Measurements from ENCODE around the gene ZNF541.
A peak's percentile ranks its signal among the peaks of the same experiment; 100 is the strongest.

ZNF541 gene

DNA sequence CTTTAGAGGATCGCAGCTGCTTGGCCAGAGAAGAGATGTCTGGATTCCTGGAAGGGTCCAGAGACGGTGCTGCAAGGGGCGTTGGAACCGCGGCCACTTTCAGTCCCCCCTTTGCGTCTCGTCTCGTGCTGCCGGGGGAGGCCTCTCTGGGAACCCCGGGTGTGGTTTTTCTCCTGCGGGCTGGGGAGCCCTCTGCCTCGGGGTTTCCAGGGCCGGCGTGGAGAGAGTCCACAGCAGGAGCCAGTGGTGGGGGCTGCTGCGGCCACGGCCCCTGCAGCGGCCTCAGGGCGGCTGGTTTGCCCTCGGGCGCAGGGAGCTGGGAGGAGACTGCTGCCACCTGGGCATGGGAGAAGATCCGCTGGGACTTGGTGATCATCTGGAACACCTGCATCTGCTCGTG is 28.5 kb downstream of the ZNF541 start:
- DNase-seq (ENCODE audit: low read depth) = no peak

DNA sequence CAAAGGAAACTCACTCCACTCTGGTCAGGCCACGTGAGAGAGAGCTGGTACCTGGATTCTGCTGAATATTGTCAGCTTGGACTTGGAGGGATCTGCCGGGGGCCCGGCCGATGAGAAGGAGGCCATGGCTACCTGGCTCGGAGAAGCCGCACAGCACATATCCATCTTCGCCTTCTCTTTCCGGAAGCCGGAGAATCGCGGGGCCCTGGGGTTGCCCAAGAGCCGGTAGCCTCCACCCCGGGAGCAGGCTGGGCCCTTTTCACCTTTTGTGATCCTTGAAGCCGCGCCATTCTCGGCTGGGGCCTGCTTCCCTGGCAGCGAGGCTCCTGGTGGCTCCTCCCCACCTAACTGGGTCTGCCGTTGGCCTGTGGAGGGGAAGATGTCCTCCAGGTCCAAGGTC is 28.9 kb downstream of the ZNF541 start:
- no peak for DNase-seq (ENCODE audit: low read depth)

DNA sequence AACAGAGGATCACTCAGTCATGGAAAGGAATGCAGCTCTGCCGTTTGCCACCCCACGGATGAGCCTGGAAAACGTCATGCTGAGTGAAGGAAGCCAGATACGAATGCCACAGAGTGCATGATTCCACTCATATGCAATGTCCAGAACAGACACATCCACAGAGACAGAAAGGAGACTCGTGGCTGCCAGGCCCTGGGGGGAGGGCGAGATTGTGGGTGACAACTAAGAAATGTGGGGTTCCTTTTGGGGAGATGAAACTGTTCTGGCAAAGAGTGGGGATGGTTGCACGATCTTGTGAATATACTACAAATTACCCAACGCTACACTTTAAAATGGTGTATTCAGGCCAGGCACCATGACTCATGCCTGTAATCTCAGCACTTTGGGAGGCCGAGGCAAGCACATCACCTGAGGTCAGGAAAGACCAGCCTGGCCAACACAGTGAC is 30.9 kb downstream of the ZNF541 start:
- no peak for DNase-seq (ENCODE audit: low read depth)

DNA sequence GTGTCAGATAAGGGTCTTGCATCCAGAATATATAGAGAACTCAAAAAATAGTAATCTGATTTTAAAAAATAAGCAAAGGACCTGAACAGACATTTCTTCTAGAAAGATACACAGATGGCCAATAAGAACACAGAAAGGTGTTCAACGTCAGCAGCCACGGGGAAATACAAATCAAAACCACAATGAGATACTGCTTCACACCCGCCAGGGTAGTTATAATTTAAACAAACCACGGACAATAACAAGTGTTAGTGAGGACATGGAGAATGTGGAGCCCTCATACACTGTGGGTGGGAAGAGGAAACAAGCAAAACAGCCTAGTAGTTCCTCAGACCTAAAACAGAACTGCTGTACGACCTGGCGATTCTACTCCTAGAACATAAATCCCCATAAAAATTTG is 31.4 kb downstream of the ZNF541 start:
- DNase-seq (ENCODE audit: low read depth) = peak; percentile 17

DNA sequence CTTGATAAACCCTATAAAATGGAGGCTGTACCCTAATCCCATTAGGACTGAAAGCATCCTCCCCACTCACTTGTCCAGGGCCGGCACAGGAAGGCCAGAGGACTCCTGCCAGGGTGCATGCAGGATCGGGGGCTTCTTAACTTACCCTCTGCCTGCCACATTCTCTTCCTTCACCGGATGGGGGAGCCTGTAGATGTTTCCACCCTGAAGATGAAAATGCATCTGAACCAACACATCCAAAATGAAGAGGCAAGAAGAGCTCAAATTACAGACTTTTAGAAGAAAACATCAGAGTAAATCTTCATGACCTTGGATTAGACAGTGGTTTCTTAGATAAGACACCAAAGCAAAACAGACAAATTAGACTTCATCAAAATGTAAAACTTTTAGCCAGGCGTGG is 32.2 kb downstream of the ZNF541 start:
- DNase-seq (ENCODE audit: low read depth) = no peak

DNA sequence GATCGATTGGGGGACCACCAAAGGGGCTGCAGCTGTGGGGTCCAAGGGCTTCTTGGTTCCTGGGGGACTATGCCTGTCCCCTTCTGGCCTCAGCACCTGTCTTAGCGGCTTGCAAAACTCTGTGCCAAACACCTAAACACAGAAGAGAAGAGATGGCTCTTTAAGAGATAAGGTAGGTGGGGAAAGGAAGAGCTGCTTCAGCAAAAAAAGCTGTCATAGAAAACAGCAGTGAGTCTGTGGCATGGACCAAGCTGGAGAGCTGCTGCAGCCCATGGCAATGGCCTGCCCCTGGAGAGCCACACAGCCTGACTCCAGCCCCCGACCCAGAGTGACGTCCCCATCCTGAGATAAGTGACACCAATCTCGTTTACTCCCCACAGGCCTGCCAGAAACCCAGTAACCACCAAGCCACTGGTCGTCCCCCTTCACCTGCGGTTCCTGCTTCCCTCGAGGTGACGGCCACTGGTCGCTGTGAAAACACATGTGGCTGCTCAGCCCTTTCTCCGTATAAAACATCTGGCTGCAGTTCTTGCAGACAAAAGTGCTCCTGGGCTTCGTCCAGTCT is 33.1 kb downstream of the ZNF541 start:
- DNase-seq (ENCODE audit: low read depth) = no peak

DNA sequence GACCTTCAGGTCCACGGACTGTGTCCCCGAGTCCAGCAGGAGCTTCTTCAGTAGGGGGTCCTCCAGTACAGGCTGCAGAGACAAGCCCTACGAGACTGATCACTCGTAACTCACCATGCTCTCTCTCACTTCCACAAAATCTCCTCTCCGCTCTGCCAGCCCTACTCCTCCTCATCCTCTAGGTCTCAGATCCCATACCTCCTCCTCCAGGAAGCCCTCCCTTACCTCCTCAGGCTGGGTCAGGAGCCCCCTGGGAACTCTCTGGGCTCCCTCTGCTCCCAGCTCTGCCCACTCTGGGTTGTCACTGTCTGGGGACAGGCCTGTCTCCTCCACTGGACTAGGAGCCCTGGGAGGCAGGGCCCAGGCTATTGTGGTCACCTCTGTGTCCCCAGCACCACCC is 34.1 kb downstream of the ZNF541 start:
- DNase-seq (ENCODE audit: low read depth) = no peak

DNA sequence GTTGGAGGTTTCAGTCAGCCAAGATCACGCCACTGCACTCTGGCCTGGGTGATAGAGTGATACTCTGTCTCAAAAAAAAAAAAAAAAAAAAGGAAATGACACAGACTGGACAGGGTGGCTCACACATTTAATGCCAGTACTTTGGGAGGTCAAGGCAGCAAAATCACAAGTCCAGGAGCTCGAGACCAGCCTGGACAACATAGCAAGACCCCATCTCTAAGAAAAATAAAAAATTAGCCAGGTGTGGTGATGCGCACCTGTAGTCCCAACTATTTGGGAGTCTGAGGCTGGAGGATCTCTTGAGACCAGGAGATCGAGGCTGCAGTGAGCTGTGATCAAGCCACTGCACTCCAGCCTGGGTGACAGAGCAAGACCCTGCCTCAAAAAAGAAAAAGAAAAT is 35.5 kb downstream of the ZNF541 start:
- DNase-seq (ENCODE audit: low read depth) = no peak

DNA sequence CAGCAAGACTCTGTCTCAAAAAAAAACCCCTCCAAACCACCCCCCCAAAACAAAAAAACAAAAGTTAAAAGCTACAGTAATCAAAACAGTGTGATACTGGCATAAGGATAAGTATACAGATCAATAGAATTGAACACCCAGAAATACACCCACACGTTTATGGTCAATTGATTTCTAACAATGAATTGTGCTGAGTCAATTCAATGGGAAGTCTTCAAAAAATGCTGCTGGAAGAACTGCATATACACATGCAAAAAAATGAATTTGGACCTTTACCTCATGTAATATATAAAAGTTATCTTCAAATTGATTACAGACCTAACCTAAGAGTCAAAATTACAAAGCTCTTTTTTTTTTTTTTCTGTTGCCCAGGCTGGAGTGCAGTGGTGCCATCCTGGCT is 38.3 kb downstream of the ZNF541 start:
- DNase-seq (ENCODE audit: low read depth) = no peak

DNA sequence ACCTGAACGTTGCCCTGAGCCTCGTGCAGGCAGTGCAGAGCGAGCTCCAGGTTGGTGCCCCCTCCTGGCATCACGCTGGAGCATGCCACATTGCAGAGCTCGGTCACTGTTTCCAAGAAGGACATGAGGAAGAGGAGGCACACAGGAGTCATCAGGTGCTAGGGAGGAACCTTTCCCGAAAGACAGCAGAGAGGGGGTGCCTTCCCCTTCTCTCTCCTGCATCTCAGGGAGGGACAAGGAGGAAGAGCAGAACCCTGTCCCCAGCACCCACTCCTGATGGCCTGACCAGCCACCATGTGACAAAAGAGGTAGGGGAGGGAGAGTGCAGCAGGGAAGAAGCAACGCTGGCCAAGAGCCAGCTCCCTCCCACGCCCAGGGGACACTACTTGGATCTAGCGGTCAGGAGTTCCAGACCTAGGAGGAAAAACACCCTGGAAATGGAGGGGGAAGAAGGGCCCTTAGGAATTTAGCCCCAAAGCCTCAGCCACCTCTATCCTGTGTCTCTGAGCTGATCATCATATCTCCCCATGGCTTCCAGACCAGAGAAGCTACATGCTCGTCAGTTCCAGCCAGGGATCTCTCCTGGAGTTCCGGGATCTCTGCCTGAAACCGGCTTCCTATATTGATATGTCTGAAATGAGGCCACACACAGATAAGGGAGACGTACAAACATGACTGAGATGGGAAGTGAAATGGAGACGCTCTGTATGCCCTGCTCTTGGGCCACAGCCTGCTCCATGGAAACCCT is 41.1 kb downstream of the ZNF541 start:
- no peak for DNase-seq (ENCODE audit: low read depth)

DNA sequence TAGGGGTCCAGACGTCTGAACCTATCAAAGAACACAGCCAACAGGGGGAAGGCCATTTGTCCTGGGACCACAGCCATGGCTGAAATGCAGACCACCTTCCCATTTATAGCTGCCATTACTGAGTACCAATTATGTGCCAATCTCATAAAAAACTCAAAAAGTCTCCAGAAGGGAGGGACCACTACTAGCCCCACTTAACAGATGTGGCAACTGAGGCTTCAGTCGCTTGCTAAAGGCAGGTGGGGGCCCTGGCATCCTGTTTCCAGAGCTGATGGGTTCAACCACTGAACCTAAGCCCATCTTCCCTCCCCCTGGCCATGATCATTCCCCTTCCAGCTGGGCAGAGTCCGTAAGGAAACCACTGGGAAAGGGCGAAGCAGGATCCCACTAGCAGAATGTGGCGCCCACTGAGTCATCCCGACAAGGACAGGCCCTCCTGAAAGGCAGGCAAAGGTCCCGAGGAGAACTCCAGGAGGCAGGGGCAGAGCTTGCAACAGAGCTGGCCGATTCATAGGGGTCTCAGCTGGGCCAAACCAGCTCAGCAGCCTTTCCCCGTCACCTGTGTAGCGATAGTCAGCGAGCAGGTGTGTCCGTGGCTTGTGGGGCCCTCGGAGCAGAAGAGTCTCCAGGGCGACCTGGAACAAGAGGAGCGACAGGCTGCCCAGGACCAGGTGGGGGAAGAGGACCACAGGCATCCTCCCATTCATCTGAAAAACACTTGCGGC is 43.8 kb downstream of the ZNF541 start:
- no peak for DNase-seq (ENCODE audit: low read depth)

DNA sequence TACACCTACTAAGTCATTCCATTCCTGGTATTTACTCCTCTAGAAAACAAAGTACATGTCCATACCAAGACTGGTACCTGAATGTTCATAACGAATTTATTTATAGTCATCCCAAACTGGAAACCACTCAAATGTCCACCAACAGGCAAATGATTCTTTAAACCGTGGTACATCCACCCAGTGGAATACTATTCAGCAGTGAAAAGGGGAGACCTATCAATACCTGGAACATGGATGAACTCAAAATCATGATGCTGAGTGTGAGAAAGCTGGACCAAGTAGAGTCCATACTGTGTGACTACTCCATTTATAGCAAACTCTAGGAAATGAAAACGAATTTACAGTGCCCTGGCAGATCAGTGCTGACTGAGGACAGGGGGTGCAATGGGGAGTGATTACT is 46.1 kb downstream of the ZNF541 start:
- DNase-seq (ENCODE audit: low read depth) = no peak

DNA sequence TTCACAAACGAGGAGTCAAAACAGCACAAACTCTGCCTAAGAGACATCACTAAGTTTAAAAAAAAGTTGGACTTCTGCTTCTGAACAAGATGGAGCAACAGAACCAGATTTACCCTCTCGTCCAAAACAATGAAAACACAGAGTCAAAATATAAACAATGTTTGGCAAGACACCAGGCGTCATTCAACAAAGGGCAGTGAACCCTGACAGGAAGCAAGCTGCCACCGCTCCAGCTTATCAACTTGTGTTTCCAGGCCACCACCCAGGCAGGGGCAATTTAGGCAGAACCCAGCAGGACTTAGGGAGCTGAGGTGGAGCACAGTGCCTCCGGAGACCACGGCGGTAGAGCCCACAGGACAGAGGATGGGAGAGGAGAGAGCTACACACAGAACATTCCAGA is 49.5 kb downstream of the ZNF541 start:
- no peak for DNase-seq (ENCODE audit: low read depth)

Data from activated gamma-delta T cell treated with anti-CD3 and anti-CD28 coated beads, Interleukin-2, amount 50 U/mL, for 16 hours (primary cell).